ENCODE measurements around the gene CDC14C. TPM values are rescaled to one million over a fixed set of nuclear protein-coding genes. Genes with fewer than 3 reads are reported as not detected.

CDC14C gene
- total RNA-seq, 4 donors from 2014 or later: not detected

DNA sequence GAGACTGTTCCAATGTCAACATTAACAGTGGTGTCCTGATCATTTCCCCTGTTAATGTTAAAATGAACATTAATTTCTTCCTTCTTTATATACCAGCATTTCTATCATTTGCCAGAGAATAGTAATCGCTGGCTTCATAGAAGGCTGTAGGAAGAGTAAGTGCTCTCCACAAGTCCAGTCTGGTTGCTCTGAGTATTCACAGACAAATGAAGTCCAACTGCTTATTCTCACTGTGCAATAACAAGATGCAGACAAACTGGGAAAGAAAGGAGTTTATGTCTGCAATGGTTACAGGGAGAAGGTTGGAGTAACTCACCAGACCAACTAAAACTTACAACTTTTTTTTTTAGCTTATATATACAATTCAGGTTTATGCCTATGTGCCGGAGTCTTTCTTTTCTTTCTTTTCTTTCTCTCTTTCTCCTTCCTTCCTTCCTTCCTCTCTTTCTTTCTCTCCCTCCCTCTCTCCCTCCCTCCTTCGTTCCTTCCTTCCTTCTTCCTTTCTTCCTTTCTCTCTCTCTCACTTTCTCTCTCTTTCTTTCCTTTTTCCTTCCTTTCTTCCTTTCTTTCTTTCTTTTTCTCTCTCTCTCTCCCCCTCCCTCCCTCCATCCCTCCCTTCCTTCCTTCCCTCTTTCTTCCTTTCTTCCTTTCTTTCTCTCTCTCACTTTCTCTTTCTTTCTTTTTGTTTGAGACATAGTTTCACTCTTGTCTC, 19.1 kb downstream of the CDC14C start:
- Histone ChIP-seq H3K9me3 (no peaks in the 10 kb centered on the region), H3K4me3 (no peak overlapping the region), H3K4me1 (no peaks in the 10 kb centered on the region), H3K36me3 (no peaks in the 10 kb centered on the region), H3K27me3 (no peaks in the 10 kb centered on the region), H3K27ac (no peak overlapping the region)
- intact Hi-C loops (cut with DNase I; ENCODE audit: low total_unique reads): no loop called here
- DNase-seq: no peak
- TF ChIP-seq POLR2A (IDR thresholded peaks at IDR 0.05) (no peak), CTCF (IDR thresholded peaks at IDR 0.05) (no peak)

- DNase-seq: no peak
- intact Hi-C loops (cut with DNase I; ENCODE audit: low total_unique reads): no loop called here
- H3K4me1 ChIP-seq: no peaks in the 10 kb centered on the region
- no peaks in the 10 kb centered on the region for H3K27me3 ChIP-seq
- H3K9me3 ChIP-seq: no peaks in the 10 kb centered on the region
- no peak overlapping the region for H3K4me3 ChIP-seq
- no peak for TF ChIP-seq POLR2A (IDR thresholded peaks at IDR 0.05)
- no peak for TF ChIP-seq CTCF (IDR thresholded peaks at IDR 0.05)
- H3K36me3 ChIP-seq: no peaks in the 10 kb centered on the region
- no peak overlapping the region for H3K27ac ChIP-seq
Measured at GRCh38 chr7:48955916-48956315, 31.6 kb downstream of the CDC14C start.

- no peak overlapping the region for H3K4me3 ChIP-seq
- no peaks in the 10 kb centered on the region for H3K9me3 ChIP-seq
- no peak for DNase-seq
- no peaks in the 10 kb centered on the region for H3K36me3 ChIP-seq
- no peak for TF ChIP-seq POLR2A (IDR thresholded peaks at IDR 0.05)
- TF ChIP-seq CTCF (IDR thresholded peaks at IDR 0.05): no peak
- no peaks in the 10 kb centered on the region for H3K27me3 ChIP-seq
- no peak overlapping the region for H3K27ac ChIP-seq
- no peaks in the 10 kb centered on the region for H3K4me1 ChIP-seq
- intact Hi-C loops (cut with DNase I; ENCODE audit: low total_unique reads): no loop called here
Measured at GRCh38 chr7:48959676-48960075, 35.3 kb downstream of the CDC14C start.

DNA sequence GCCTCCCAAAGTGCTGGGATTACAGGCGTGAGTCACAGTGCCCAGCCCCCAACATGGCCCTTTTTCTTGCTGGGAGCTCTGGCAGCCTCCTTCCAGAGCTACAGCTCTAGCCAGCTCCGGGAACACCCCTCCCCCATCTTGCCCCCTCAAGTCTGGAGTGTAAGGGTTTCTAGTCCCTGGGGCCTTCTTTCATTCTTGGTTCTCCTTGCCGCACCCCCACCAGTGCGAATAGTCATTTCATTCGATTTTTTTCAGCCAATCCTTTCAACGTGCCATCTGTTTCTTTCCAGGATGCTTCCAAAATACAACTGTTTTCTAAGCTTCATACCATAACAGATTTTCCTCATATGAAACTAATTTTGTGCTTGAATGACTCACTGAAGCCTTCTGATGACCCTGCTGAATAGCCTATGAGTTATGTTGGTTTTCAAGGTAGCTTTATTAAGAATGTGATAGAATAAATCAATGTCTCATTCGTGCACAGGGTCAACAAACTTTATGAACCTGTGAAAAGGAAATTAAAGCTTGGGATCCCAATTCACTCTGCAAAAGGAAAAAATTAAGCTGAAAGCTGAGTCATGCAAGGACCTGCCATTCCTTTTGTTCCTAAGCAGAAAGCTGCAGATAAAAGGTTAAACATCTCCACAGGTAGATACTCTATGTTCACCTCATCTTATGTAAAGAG, 38.6 kb downstream of the CDC14C start:
- intact Hi-C loops (cut with DNase I; ENCODE audit: low total_unique reads): no loop called here
- Histone ChIP-seq H3K9me3 (no peaks in the 10 kb centered on the region), H3K27me3 (no peaks in the 10 kb centered on the region), H3K27ac (no peak overlapping the region), H3K4me3 (no peak overlapping the region), H3K36me3 (no peaks in the 10 kb centered on the region), H3K4me1 (no peaks in the 10 kb centered on the region)
- DNase-seq: no peak
- TF ChIP-seq CTCF (IDR thresholded peaks at IDR 0.05): no peak
- no peak for TF ChIP-seq POLR2A (IDR thresholded peaks at IDR 0.05)

DNA sequence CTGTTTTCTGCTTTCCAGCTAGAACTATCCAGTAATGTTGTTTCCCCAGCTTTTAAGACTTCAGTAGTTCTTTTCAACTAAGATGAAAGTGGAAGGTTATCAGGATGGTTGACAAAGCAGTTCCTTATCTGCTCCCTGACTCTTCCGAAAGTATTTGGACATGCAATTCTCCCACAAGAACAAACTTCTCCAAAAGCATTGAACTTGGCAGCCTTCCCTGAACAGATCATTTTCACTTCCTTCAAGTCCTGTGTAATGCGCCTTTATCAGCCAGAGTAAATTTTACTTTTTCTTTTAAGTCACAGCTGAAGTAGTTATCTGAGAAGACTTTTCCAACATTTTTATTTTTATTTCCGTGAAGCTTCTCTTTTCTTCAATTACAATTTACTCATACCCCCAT, 39.7 kb downstream of the CDC14C start:
- no peaks in the 10 kb centered on the region for H3K9me3 ChIP-seq
- DNase-seq: no peak
- no peaks in the 10 kb centered on the region for H3K4me1 ChIP-seq
- intact Hi-C loops (cut with DNase I; ENCODE audit: low total_unique reads): no loop called here
- no peak for TF ChIP-seq CTCF (IDR thresholded peaks at IDR 0.05)
- TF ChIP-seq POLR2A (IDR thresholded peaks at IDR 0.05): no peak
- H3K27ac ChIP-seq: no peak overlapping the region
- H3K36me3 ChIP-seq: no peaks in the 10 kb centered on the region
- H3K4me3 ChIP-seq: no peak overlapping the region
- H3K27me3 ChIP-seq: no peaks in the 10 kb centered on the region
